Measurements from ENCODE around the gene RSPO1. TPM values are rescaled to one million over a fixed set of nuclear protein-coding genes. Genes with fewer than 3 reads are reported as not detected.

Gene RSPO1
- total RNA-seq, 1 experiment from 2014 or later: not detected

DNA sequence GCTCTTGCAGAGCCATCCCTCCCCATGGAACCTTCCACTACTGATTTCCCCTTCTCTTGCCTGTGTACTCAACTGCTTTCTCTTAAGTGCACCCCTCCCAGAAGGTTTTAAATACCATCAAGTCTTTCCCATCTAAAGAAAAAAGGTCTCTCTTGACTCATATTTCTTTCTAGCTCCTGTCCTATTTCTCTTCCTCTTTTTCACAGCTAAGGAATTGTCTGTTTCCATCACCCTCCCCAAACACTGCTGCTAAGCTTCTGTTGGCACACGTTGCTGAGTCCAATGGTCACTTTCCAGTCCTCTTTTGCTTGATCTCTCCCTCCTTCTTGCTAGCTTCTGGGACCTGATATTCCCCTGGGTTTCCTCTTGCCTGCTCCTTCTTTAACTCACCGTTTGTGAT, 25.7 kb downstream of the RSPO1 start:
- no peaks in the 10 kb centered on the region for H3K79me2 ChIP-seq (ENCODE audit: low read depth)
- H3K9me3 ChIP-seq (ENCODE audit: insufficient read depth, low read depth): no peaks in the 10 kb centered on the region
- CTCF ChIA-PET: interaction anchor here (0.7 kb wide), 1 partner anchor 437 kb away, joined by 3 read pairs; no protein-coding TSS in a partner anchor
- no TSS peak for BruUV-seq (replicated peaks)
- no peak overlapping the region for H3K4me2 ChIP-seq
- no peaks in the 10 kb centered on the region for H3K4me1 ChIP-seq (replicated peaks; ENCODE audit: insufficient read depth)
- no peak overlapping the region for H3K27ac ChIP-seq
- POLR2A ChIA-PET (ENCODE audit: unreplicated experiment): no interaction called here
- no peak for TF ChIP-seq CTCF (conservative IDR thresholded peaks at IDR 0.05)
- no peak for TF ChIP-seq EZH2 (IDR thresholded peaks at IDR 0.05; ENCODE audit: low read depth)
- peaks cover 87% of the 10 kb centered on the region for H3K27me3 ChIP-seq (ENCODE audit: insufficient read depth, low read depth)
- intact Hi-C loops (cut with micrococcal nuclease; ENCODE audit: unreplicated experiment): no loop called here
- no peaks in the 10 kb centered on the region for H3K36me3 ChIP-seq (ENCODE audit: low read depth)
- no peaks in the 10 kb centered on the region for H4K20me1 ChIP-seq (ENCODE audit: insufficient read depth)
- no peak for DNase-seq
- no peak overlapping the region for H2AFZ ChIP-seq
- H3F3A ChIP-seq (ENCODE audit: insufficient read depth, low read depth): no peaks in the 10 kb centered on the region
- no peak overlapping the region for H3K4me3 ChIP-seq
- H3K9me2 ChIP-seq (ENCODE audit: insufficient read depth): no peaks in the 10 kb centered on the region

- peaks cover 72% of the 10 kb centered on the region for H3K27me3 ChIP-seq (ENCODE audit: insufficient read depth, low read depth)
- no peaks in the 10 kb centered on the region for H4K20me1 ChIP-seq (ENCODE audit: insufficient read depth)
- no peaks in the 10 kb centered on the region for H3K9me3 ChIP-seq (ENCODE audit: insufficient read depth, low read depth)
- intact Hi-C loops (cut with micrococcal nuclease; ENCODE audit: unreplicated experiment): no loop called here
- H3K27ac ChIP-seq: no peak overlapping the region
- H3K36me3 ChIP-seq (ENCODE audit: low read depth): no peaks in the 10 kb centered on the region
- BruUV-seq (replicated peaks): no TSS peak
- no peak overlapping the region for H3K4me3 ChIP-seq
- no peak for DNase-seq
- no peaks in the 10 kb centered on the region for H3K9me2 ChIP-seq (ENCODE audit: insufficient read depth)
- H2AFZ ChIP-seq: no peak overlapping the region
- no peak for TF ChIP-seq CTCF (conservative IDR thresholded peaks at IDR 0.05)
- no peak for TF ChIP-seq EZH2 (IDR thresholded peaks at IDR 0.05; ENCODE audit: low read depth)
- no peaks in the 10 kb centered on the region for H3K4me1 ChIP-seq (replicated peaks; ENCODE audit: insufficient read depth)
- ChIA-PET CTCF (no interaction called here), POLR2A (ENCODE audit: unreplicated experiment) (no interaction called here)
- no peak overlapping the region for H3K4me2 ChIP-seq
- H3K79me2 ChIP-seq (ENCODE audit: low read depth): no peaks in the 10 kb centered on the region
- no peaks in the 10 kb centered on the region for H3F3A ChIP-seq (ENCODE audit: insufficient read depth, low read depth)
Observed at GRCh38 chr1:37606481-37607263, 28.0 kb downstream of the RSPO1 start.

DNA sequence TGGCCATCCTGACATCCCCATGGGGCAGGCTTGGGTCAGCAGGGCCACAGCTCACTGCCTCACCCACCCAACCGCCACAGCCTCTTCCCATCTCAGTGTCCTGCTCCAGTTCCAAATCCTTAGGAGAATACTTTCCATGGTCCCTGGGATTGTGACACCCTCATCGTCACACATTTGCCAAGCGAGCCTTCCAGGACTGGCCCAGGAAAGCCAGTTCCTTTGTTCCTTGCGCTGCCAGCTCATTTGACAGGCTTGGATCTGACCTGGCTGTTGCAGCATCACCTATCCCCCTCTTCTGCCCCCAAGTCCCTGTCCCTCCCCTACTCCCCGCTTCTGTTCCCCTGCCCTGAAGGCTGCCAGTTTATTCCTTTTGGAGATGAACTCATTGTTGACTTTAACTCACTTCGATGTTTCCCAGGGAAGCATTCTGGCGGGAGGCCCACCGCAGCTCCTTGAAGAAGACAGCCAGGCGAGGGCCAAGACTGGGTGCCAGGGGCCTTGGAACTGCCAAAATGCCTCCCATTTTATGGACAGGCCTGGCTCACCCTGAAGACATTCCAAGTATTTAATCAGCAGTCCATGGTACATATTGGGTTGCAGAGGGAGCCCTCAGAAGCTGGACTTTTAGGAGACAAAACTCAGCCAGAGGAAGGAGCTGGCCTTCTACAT, 28.8 kb downstream of the RSPO1 start:
- intact Hi-C loops (cut with micrococcal nuclease; ENCODE audit: unreplicated experiment): no loop called here

More for the DNA sequence above, 28.8 kb downstream of the RSPO1 start:
- Histone ChIP-seq H3K27me3 (ENCODE audit: insufficient read depth, low read depth) (peaks cover 72% of the 10 kb centered on the region), H3K4me1 (replicated peaks; ENCODE audit: insufficient read depth) (no peaks in the 10 kb centered on the region), H3K9me3 (ENCODE audit: insufficient read depth, low read depth) (no peaks in the 10 kb centered on the region), H3K79me2 (ENCODE audit: low read depth) (no peaks in the 10 kb centered on the region), H3K36me3 (ENCODE audit: low read depth) (no peaks in the 10 kb centered on the region), H4K20me1 (ENCODE audit: insufficient read depth) (no peaks in the 10 kb centered on the region), H3F3A (ENCODE audit: insufficient read depth, low read depth) (no peaks in the 10 kb centered on the region), H3K9me2 (ENCODE audit: insufficient read depth) (no peaks in the 10 kb centered on the region), H3K27ac (no peak overlapping the region), H3K4me3 (no peak overlapping the region), H2AFZ (no peak overlapping the region), H3K4me2 (no peak overlapping the region)
- ChIA-PET CTCF (no interaction called here), POLR2A (ENCODE audit: unreplicated experiment) (no interaction called here)
- no peak for DNase-seq
- no TSS peak for BruUV-seq (replicated peaks)
- TF ChIP-seq CTCF (conservative IDR thresholded peaks at IDR 0.05) (no peak), EZH2 (IDR thresholded peaks at IDR 0.05; ENCODE audit: low read depth) (no peak)

Data from PC-9 (cell line).